DND-41 (cell line): ENCODE data around the gene THBD.

Experiments used
- ATAC-seq: fragments of 200-7000 bp; cut with Tn5 transposase; 3 replicates; pipeline ENCODE4 v1.9.1; 2021; ENCODE audit warnings: low read depth; ENCODE audit not compliant: insufficient read depth
- DNase-seq: peaks from one replicate; pipeline ENCODE4 v3.0.0-alpha.2; 2020
- H2AFZ ChIP-seq: 2 replicates; pipeline ENCODE4 v1.6.0; 2012; ENCODE audit warnings: low read depth, low read length
- H3K27ac ChIP-seq: 2 replicates; pipeline ENCODE4 v1.5.1; 2012; ENCODE audit warnings: low read length, inconsistent platforms
- H3K27me3 ChIP-seq: fragments of 200-600 bp; sonication (generic); 2 replicates; pipeline ENCODE4 v1.6.0; 2012; ENCODE audit warnings: low read length, mild to moderate bottlenecking, inconsistent platforms; ENCODE audit not compliant: insufficient read depth, poor library complexity
- H3K36me3 ChIP-seq: 2 replicates; pipeline ENCODE4 v1.5.1; 2012; ENCODE audit warnings: low read length, inconsistent platforms; ENCODE audit not compliant: insufficient read depth
- H3K4me1 ChIP-seq: 2 replicates; pipeline ENCODE4 v1.5.1; 2012; ENCODE audit warnings: mild to moderate bottlenecking, low read length; ENCODE audit not compliant: insufficient read depth
- H3K4me2 ChIP-seq: 2 replicates; pipeline ENCODE4 v1.6.0; 2012; ENCODE audit warnings: mild to moderate bottlenecking, moderate library complexity, low read length, inconsistent platforms; ENCODE audit not compliant: insufficient read depth
- H3K4me3 ChIP-seq, 2 experiments: fragments of 200-600 bp in 1 of 2; shearing (Covaris generic) in 1 of 2; 2 replicates each; pipeline ENCODE4 v1.5.1; 2012 to 2016; ENCODE audit warnings: inconsistent platforms in 2 of 2, low read length in 2 of 2, mild to moderate bottlenecking in 2 of 2, low read depth in 1 of 2, moderate library complexity in 1 of 2
- H3K79me2 ChIP-seq: 2 replicates; pipeline ENCODE4 v1.6.0; 2012; ENCODE audit warnings: low read length, inconsistent platforms; ENCODE audit not compliant: insufficient read depth
- H3K9ac ChIP-seq: 2 replicates; pipeline ENCODE4 v1.6.0; 2012; ENCODE audit warnings: low read depth, mild to moderate bottlenecking, inconsistent platforms, low read length, moderate library complexity
- H3K9me3 ChIP-seq: 2 replicates; pipeline ENCODE4 v1.5.1; 2012; ENCODE audit warnings: low read length, moderate library complexity, mild to moderate bottlenecking, inconsistent platforms; ENCODE audit not compliant: insufficient read depth, severe bottlenecking
- H4K20me1 ChIP-seq: 2 replicates; pipeline ENCODE4 v1.6.0; 2012; ENCODE audit warnings: low read length; ENCODE audit not compliant: insufficient read depth
- EZH2 ChIP-seq: IDR thresholded peaks from 3 replicates; pipeline ENCODE4 v1.6.1; 2012; ENCODE audit warnings: borderline replicate concordance, low read depth, mild to moderate bottlenecking, moderate library complexity, low read length, inconsistent platforms; ENCODE audit not compliant: severe bottlenecking
- TF ChIP-seq, protein P1 (sequence below): IDR thresholded peaks from 2 replicates; pipeline ENCODE4 v1.5.1; 2012; ENCODE audit warnings: borderline replicate concordance, low read length, moderate library complexity, mild to moderate bottlenecking; ENCODE audit not compliant: poor library complexity, severe bottlenecking; ENCODE audit errors: extremely low read depth

The THBD gene

DNA sequence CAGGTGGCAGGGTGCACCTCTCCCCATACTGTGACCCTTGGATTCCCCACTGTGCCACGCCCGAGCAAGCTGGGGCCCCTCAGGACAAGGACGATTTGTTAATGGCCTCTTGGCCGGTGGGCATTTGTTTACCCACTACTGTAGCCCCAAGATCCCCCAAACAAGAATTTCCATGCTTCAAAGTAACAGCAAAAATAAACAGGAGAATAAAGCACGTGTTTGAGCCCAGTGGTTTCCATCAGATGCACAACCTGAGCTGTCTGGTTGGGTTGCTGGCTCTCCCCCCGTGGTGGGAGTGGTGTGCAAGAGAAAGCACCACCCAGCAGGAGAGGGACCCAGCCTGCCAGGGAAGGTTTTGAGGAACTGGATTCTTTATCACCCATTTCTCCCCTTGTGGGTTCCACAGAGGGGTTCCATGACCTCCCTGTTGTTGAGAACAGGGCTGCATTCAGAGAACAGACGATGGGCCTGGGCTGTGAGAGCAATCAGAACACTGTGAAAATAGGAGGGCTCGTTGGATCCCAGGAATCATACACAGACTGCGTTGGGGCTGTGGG is 31.9 kb upstream of the THBD start:
- no peak for TF ChIP-seq EZH2
- Histone ChIP-seq H3K9ac (no peak overlapping the region), H3K9me3 (no peaks in the 10 kb centered on the region), H3K4me2 (no peak overlapping the region), H2AFZ (0 out of 2 replicates have a peak overlapping the region, but pooled peaks have one; percentile 4), H3K27me3 (no peaks in the 10 kb centered on the region), H4K20me1 (no peaks in the 10 kb centered on the region), H3K36me3 (no peaks in the 10 kb centered on the region), H3K4me1 (peaks cover 10% of the 10 kb centered on the region), H3K27ac (no peak overlapping the region), H3K4me3 (no peak overlapping the region), H3K79me2 (no peaks in the 10 kb centered on the region)
- DNase-seq (no peak), ATAC-seq (no peak)

DNA sequence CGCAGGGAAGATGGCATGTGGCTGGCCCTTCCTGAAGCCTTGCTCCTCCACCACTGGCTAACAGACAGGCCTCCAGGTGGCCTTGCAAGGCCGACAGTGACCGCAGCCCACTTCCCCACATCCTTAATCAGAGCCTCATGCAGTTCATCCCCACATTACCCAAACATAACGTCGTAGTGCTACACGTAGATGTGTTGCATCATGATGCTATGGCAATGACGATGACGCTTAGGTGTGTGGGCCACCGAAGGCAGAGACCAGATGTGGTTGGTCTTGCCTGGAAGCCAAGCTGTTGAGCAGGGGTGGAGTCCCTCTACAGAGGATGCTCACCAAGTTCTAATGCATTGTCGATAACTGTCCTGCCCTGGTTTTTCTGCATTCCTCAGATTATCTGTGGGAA is 31.0 kb upstream of the THBD start:
- Histone ChIP-seq H3K27me3 (no peaks in the 10 kb centered on the region), H3K27ac (no peak overlapping the region), H4K20me1 (no peaks in the 10 kb centered on the region), H3K9ac (no peak overlapping the region), H3K4me3 (no peak overlapping the region), H3K4me1 (peaks cover 10% of the 10 kb centered on the region), H3K4me2 (no peak overlapping the region), H3K79me2 (no peaks in the 10 kb centered on the region), H3K36me3 (no peaks in the 10 kb centered on the region), H3K9me3 (no peaks in the 10 kb centered on the region), H2AFZ (no peak overlapping the region)
- no peak for TF ChIP-seq EZH2
- TF ChIP-seq, protein P1, sequence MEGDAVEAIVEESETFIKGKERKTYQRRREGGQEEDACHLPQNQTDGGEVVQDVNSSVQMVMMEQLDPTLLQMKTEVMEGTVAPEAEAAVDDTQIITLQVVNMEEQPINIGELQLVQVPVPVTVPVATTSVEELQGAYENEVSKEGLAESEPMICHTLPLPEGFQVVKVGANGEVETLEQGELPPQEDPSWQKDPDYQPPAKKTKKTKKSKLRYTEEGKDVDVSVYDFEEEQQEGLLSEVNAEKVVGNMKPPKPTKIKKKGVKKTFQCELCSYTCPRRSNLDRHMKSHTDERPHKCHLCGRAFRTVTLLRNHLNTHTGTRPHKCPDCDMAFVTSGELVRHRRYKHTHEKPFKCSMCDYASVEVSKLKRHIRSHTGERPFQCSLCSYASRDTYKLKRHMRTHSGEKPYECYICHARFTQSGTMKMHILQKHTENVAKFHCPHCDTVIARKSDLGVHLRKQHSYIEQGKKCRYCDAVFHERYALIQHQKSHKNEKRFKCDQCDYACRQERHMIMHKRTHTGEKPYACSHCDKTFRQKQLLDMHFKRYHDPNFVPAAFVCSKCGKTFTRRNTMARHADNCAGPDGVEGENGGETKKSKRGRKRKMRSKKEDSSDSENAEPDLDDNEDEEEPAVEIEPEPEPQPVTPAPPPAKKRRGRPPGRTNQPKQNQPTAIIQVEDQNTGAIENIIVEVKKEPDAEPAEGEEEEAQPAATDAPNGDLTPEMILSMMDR, result no peak
- DNase-seq, result no peak
- ATAC-seq, result no peak

DNA sequence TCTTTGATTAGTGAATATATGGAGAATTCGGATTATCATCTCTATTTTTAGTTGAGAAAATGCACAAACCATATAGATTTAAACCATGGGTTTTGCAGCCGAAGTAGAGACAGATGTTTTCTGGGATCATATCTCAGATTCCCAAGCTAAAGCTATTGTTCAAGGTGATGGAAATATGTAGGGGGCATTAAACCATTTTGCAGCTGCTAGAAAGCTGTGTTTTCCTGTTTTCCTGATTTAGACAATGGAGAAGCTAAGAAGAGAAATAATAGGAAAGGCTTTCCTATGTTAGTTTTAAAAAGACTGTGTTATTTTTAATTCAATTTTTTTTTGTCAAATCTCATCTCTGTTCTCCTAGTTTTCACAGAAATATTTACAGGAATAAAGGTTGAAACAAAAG is 30.5 kb upstream of the THBD start:
- Histone ChIP-seq H3K4me1 (peaks cover 10% of the 10 kb centered on the region), H3K36me3 (no peaks in the 10 kb centered on the region), H2AFZ (no peak overlapping the region), H3K4me3 (no peak overlapping the region), H3K4me2 (no peak overlapping the region), H3K9me3 (no peaks in the 10 kb centered on the region), H3K9ac (no peak overlapping the region), H3K27me3 (no peaks in the 10 kb centered on the region), H4K20me1 (no peaks in the 10 kb centered on the region), H3K79me2 (no peaks in the 10 kb centered on the region), H3K27ac (no peak overlapping the region)
- DNase-seq (no peak), ATAC-seq (no peak)
- TF ChIP-seq, protein P1, result no peak
- no peak for TF ChIP-seq EZH2

- no peaks in the 10 kb centered on the region for H3K36me3 ChIP-seq
- no peak overlapping the region for H3K4me3 ChIP-seq
- no peaks in the 10 kb centered on the region for H3K27me3 ChIP-seq
- ATAC-seq (no peak), DNase-seq (no peak)
- TF ChIP-seq, protein P1, result peak; percentile 28
- no peak for TF ChIP-seq EZH2
- H4K20me1 ChIP-seq, result no peaks in the 10 kb centered on the region
- peaks cover 10% of the 10 kb centered on the region for H3K4me1 ChIP-seq
- H2AFZ ChIP-seq, result no peak overlapping the region
- no peaks in the 10 kb centered on the region for H3K9me3 ChIP-seq
- H3K4me2 ChIP-seq, result no peak overlapping the region
- no peak overlapping the region for H3K27ac ChIP-seq
- no peaks in the 10 kb centered on the region for H3K79me2 ChIP-seq
- H3K9ac ChIP-seq, result no peak overlapping the region
Observed at GRCh38 chr20:23079016-23079351, 29.5 kb upstream of the THBD start.
